ENCODE measurements around the gene TRNAU1AP.

DNA sequence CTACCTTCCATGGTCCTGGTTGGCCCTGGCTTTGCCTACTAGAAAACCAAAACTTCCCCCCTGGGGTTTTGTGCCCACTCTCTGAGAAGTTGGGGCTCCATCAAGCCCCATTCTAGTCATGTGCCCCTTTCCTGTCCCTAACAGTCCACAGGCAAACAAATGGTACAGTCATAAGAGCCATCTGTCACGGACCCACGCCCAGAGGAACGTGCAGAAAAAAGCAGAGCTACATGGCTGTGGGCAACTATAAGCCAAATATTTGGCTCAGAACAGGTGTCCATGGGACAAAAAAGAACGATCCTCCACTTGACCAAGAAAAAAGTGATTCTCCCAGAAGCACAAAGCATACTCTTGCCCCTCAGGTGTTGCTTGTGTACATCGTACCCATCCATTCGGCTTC lies 14.6 kb upstream of the TRNAU1AP start:
- TF ChIP-seq, protein P1, sequence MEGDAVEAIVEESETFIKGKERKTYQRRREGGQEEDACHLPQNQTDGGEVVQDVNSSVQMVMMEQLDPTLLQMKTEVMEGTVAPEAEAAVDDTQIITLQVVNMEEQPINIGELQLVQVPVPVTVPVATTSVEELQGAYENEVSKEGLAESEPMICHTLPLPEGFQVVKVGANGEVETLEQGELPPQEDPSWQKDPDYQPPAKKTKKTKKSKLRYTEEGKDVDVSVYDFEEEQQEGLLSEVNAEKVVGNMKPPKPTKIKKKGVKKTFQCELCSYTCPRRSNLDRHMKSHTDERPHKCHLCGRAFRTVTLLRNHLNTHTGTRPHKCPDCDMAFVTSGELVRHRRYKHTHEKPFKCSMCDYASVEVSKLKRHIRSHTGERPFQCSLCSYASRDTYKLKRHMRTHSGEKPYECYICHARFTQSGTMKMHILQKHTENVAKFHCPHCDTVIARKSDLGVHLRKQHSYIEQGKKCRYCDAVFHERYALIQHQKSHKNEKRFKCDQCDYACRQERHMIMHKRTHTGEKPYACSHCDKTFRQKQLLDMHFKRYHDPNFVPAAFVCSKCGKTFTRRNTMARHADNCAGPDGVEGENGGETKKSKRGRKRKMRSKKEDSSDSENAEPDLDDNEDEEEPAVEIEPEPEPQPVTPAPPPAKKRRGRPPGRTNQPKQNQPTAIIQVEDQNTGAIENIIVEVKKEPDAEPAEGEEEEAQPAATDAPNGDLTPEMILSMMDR (IDR thresholded peaks at IDR 0.05): no peak
- TF ChIP-seq POLR2A (IDR thresholded peaks at IDR 0.05): no peak
